Ascending aorta (tissue), 2 donors: ENCODE results near the gene GPR37L1. TPM values are rescaled to one million over a fixed set of nuclear protein-coding genes. Genes with fewer than 3 reads are reported as not detected.

Experiments used
- DNase-seq, 2 donors: peaks; one replicate each; pipeline ENCODE4 v3.0.0-alpha.2; 2019; ENCODE audit warnings: low spot score in 2 of 2
- H3K27ac ChIP-seq, 2 donors: fragments of 200-600 bp; sonication (generic); one replicate each; pipeline ENCODE4 v1.5.1; 2016 to 2017; ENCODE audit warnings: mild to moderate bottlenecking in 1 of 2
- H3K27me3 ChIP-seq: fragments of 200-600 bp; sonication (generic); one replicate; pipeline ENCODE4 v1.5.1; 2017
- H3K36me3 ChIP-seq, 2 donors: fragments of 200-600 bp; sonication (generic); one replicate each; pipeline ENCODE4 v1.5.1; 2016
- H3K4me1 ChIP-seq, 2 donors: fragments of 200-600 bp; sonication (generic); one replicate each; pipeline ENCODE4 v1.5.1; 2016 to 2017; ENCODE audit warnings: mild to moderate bottlenecking in 1 of 2
- H3K4me3 ChIP-seq, 2 donors: fragments of 200-600 bp; sonication (generic); one replicate each; pipeline ENCODE4 v1.5.1; 2016 to 2017; ENCODE audit warnings: mild to moderate bottlenecking in 1 of 2
- H3K9me3 ChIP-seq, 2 donors: fragments of 200-600 bp; sonication (generic); one replicate each; pipeline ENCODE4 v1.5.1; 2016
- CTCF ChIP-seq, 3 experiments: fragments of 200-600 bp in 2 of 3; fragments of 450-650 bp in 1 of 3; sonication (generic) in 2 of 3; IDR thresholded peaks; one replicate each; pipeline ENCODE4 v1.5.1; 2016 to 2019; ENCODE audit warnings: antibody characterized with exemption in 3 of 3, mild to moderate bottlenecking in 1 of 3, moderate library complexity in 1 of 3
- intact Hi-C: fragments of 100-400 bp; cut with DNase I; formaldehyde crosslinking; loops from one replicate; pipeline ENCODE4 v1.15.1; 2023
- total RNA-seq: library from RNA; depleted of rRNA; stranded (reverse); fragments of >200 nt; gene quantifications from one replicate; pipeline ENCODE4 v1.1.0, GENCODE V29; 2016

GPR37L1 gene
- total RNA-seq, 1 donor from 2014 or later: not detected

DNA sequence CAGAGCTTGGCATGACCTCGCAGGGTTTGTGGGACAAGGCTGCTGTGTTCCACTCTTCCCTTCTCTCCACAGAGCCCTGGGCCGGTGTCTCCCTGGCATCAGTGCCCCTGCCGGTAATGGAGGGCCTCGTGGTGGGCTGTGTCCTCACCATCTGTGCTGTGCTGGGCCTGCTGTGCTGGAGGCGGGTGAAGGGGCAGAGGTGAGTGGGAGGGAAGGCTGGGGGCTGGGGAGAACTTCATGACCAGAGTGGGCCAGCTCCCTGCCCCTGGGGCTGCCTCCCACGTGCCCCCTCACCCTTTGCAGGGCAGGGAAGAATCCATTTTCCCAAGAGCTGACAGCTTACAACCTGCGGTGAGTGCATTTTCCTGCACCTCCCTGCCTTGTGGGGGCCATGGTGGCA lies 58.9 kb downstream of the GPR37L1 start:
- TF ChIP-seq CTCF (IDR thresholded peaks at IDR 0.05): no peak
- intact Hi-C loops: no loop called here
- H3K9me3 ChIP-seq: no peaks in the 10 kb centered on the region
- no peaks in the 10 kb centered on the region for H3K27me3 ChIP-seq
- no peak overlapping the region for H3K27ac ChIP-seq
- no peak overlapping the region for H3K4me3 ChIP-seq
- no peak for DNase-seq
- H3K36me3 ChIP-seq: no peaks in the 10 kb centered on the region
- peaks cover 0 to 6% of the 10 kb centered on the region in 2 donors for H3K4me1 ChIP-seq

GRCh38 chr1:202182040-202182877 lies 59.5 kb downstream of the GPR37L1 start:
- no peak for DNase-seq
- intact Hi-C loops: no loop called here
- no peaks in the 10 kb centered on the region for H3K9me3 ChIP-seq
- no peak overlapping the region for H3K27ac ChIP-seq
- no peak for TF ChIP-seq CTCF (IDR thresholded peaks at IDR 0.05)
- H3K4me1 ChIP-seq: peaks cover 0 to 6% of the 10 kb centered on the region in 2 donors
- no peak overlapping the region for H3K4me3 ChIP-seq
- no peaks in the 10 kb centered on the region for H3K36me3 ChIP-seq
- no peaks in the 10 kb centered on the region for H3K27me3 ChIP-seq

Other genes with a start within 250 kb of the GPR37L1 start
- 62.5 TPM for gene SHISA4, start 234.0 kb upstream of the GPR37L1 start, total RNA-seq
- 316 TPM for gene LMOD1, start 176.4 kb upstream of the GPR37L1 start, total RNA-seq
- gene TIMM17A, start 167.4 kb upstream of the GPR37L1 start, total RNA-seq: 7.9 TPM
- 106 TPM for gene RNPEP, start 140.3 kb upstream of the GPR37L1 start, total RNA-seq
- 0.96 TPM for gene ELF3, start 112.3 kb upstream of the GPR37L1 start, total RNA-seq
- 38.5 TPM for gene ARL8A, start 21.8 kb downstream of the GPR37L1 start, total RNA-seq
- gene PTPN7, start 37.7 kb downstream of the GPR37L1 start, total RNA-seq: not detected
- gene LGR6, start 70.9 kb downstream of the GPR37L1 start, total RNA-seq: 26.0 TPM
- gene UBE2T, start 219.0 kb downstream of the GPR37L1 start, total RNA-seq: not detected
- gene PPP1R12B, start 225.8 kb downstream of the GPR37L1 start, total RNA-seq: 404 TPM